HEK293T (cell line): ENCODE results near the gene LZTS3.

Source experiments
- CTCF ChIA-PET: fragments of 350-600 bp; formaldehyde crosslinking; extraction: SDS; loops from one replicate; lab custom pipeline; 2021; ENCODE audit warnings: antibody characterized with exemption, inconsistent platforms; lab: Yijun Ruan, JAX
- POLR2A ChIA-PET: fragments of 350-600 bp; formaldehyde crosslinking; extraction: SDS; loops from one replicate; lab custom pipeline; 2020; ENCODE audit warnings: antibody characterized with exemption, inconsistent platforms; lab: Yijun Ruan, JAX
- DNase-seq: peaks from one replicate; pipeline ENCODE4 v3.0.0; 2012; ENCODE audit warnings: mixed read lengths; ENCODE audit errors: extremely low spot score
- ARNT ChIP-seq: fragments of 450-650 bp; IDR thresholded peaks from 2 replicates; pipeline ENCODE4 v1.6.1; 2017; ENCODE audit warnings: mild to moderate bottlenecking
- BHLHE40 ChIP-seq: fragments of 450-650 bp; IDR thresholded peaks from 2 replicates; pipeline ENCODE4 v1.6.1; 2016; ENCODE audit warnings: mild to moderate bottlenecking, moderate library complexity, borderline replicate concordance
- CTBP1 ChIP-seq: fragments of 450-650 bp; IDR thresholded peaks from 2 replicates; pipeline ENCODE4 v1.6.1; 2016; ENCODE audit warnings: borderline replicate concordance
- ELF4 ChIP-seq: fragments of 450-650 bp; IDR thresholded peaks from 2 replicates; pipeline ENCODE4 v1.6.1; 2017; ENCODE audit warnings: antibody characterized with exemption
- FOXA1 ChIP-seq: fragments of 450-650 bp; IDR thresholded peaks from 2 replicates; pipeline ENCODE4 v1.6.1; 2016; ENCODE audit warnings: mild to moderate bottlenecking
- FOXK2 ChIP-seq: fragments of 450-650 bp; IDR thresholded peaks from 2 replicates; pipeline ENCODE4 v1.6.1; 2016; ENCODE audit warnings: mild to moderate bottlenecking
- FOXM1 ChIP-seq: fragments of 450-650 bp; IDR thresholded peaks from 2 replicates; pipeline ENCODE4 v1.6.1; 2017; ENCODE audit warnings: mild to moderate bottlenecking, borderline replicate concordance
- HDGF ChIP-seq: fragments of 450-650 bp; IDR thresholded peaks from 2 replicates; pipeline ENCODE4 v1.6.1; 2017; ENCODE audit warnings: antibody characterized with exemption, borderline replicate concordance
- L3MBTL2 ChIP-seq: fragments of 450-650 bp; conservative IDR thresholded peaks from 2 replicates; pipeline ENCODE4 v1.6.1; 2016; ENCODE audit warnings: mild to moderate bottlenecking
- LEF1 ChIP-seq: fragments of 450-650 bp; IDR thresholded peaks from 2 replicates; pipeline ENCODE4 v1.6.1; 2017; ENCODE audit warnings: mild to moderate bottlenecking, borderline replicate concordance
- NFRKB ChIP-seq: fragments of 450-650 bp; IDR thresholded peaks from 2 replicates; pipeline ENCODE4 v1.6.1; 2016; ENCODE audit warnings: mild to moderate bottlenecking, moderate library complexity
- PKNOX1 ChIP-seq: fragments of 450-650 bp; IDR thresholded peaks from 2 replicates; pipeline ENCODE4 v1.6.1; 2016
- SUZ12 ChIP-seq: fragments of 450-650 bp; IDR thresholded peaks from 2 replicates; pipeline ENCODE4 v1.6.1; 2016; ENCODE audit warnings: mild to moderate bottlenecking
- TARDBP ChIP-seq: fragments of 450-650 bp; IDR thresholded peaks from 2 replicates; pipeline ENCODE4 v1.6.1; 2016
- ZNF384 ChIP-seq: fragments of 450-650 bp; IDR thresholded peaks from 2 replicates; pipeline ENCODE4 v1.6.1; 2016

The LZTS3 gene

DNA sequence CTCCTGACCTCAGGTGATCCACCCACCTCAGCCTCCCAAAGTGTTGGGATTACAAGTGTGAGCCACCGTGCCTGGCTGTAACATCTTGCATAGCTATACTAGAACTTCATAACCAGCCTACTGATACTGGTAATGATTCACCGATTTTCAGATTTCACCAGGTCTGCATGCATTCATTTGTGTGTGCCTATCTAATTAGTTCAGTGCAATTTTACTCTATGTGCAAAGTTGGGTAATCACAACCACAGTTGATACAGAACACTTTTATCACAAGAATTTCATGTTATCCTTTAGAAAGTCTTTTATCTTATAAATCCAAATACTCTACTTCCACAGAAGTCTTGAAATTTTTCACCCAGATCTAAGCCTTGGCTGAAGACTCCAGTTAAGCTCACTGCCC, 35.9 kb downstream of the LZTS3 start:
- ChIA-PET CTCF (interaction anchor here (0.7 kb wide), 1 partner anchor 22 kb away, joined by 3 read pairs; no protein-coding TSS in a partner anchor), POLR2A (no interaction called here)
- DNase-seq, result no peak
- no peak for TF ChIP-seq TARDBP
- TF ChIP-seq NFRKB, result no peak
- no peak for TF ChIP-seq FOXK2
- TF ChIP-seq FOXA1, result no peak
- TF ChIP-seq FOXM1, result no peak
- TF ChIP-seq CTBP1, result no peak
- TF ChIP-seq ZNF384, result no peak
- TF ChIP-seq BHLHE40, result no peak
- no peak for TF ChIP-seq ELF4
- TF ChIP-seq ARNT, result no peak
- TF ChIP-seq SUZ12, result no peak
- TF ChIP-seq LEF1, result no peak
- no peak for TF ChIP-seq PKNOX1
- TF ChIP-seq L3MBTL2, result no peak
- no peak for TF ChIP-seq HDGF

DNA sequence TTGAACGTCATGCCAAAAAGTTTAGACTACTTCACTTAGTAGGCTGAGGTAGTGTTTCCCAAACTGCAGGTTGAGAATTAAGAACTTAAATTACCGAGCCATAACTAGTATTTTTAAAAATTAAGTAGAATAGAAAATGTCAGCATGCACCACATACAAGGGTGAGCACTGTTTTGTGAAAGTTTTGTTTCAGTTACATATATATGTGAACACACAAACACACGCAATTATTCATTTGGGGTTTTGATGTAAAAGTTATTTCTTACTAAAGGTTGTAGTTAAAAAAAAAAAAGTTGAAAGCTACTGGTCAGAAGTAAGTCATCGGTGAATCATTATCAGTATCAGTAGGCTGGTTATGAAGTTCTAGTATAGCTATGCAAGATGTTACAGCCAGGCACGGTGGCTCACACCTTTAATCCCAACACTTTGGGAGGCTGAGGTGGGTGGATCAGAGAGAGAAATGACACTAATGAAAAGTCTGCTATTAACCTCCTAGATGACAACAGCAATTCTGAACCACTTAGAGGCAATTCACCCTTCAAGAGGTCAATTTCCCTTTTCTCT, 37.8 kb downstream of the LZTS3 start:
- DNase-seq, result no peak
- POLR2A ChIA-PET, result no interaction called here
- TF ChIP-seq ELF4 (no peak), FOXM1 (no peak), PKNOX1 (no peak), ARNT (no peak), FOXK2 (no peak), FOXA1 (no peak), L3MBTL2 (no peak)
- CTCF ChIA-PET, result no interaction called here

GRCh38 chr20:3134151-3134550, 39.2 kb downstream of the LZTS3 start:
- ChIA-PET CTCF (no interaction called here), POLR2A (no interaction called here)
- DNase-seq, result no peak
- no peak for TF ChIP-seq LEF1
- no peak for TF ChIP-seq FOXM1
- TF ChIP-seq CTBP1, result no peak
- no peak for TF ChIP-seq L3MBTL2
- TF ChIP-seq NFRKB, result no peak
- no peak for TF ChIP-seq ELF4
- TF ChIP-seq PKNOX1, result no peak
- TF ChIP-seq FOXA1, result no peak
- TF ChIP-seq HDGF, result no peak
- TF ChIP-seq FOXK2, result no peak
- no peak for TF ChIP-seq TARDBP
- TF ChIP-seq BHLHE40, result no peak
- no peak for TF ChIP-seq SUZ12

- POLR2A ChIA-PET, result no interaction called here
- CTCF ChIA-PET, result no interaction called here
- DNase-seq, result no peak
- TF ChIP-seq CTBP1, result no peak
- TF ChIP-seq ELF4, result no peak
- TF ChIP-seq LEF1, result no peak
- TF ChIP-seq ZNF384, result no peak
- TF ChIP-seq FOXM1, result no peak
- TF ChIP-seq FOXK2, result no peak
- TF ChIP-seq L3MBTL2, result no peak
- TF ChIP-seq TARDBP, result no peak
- no peak for TF ChIP-seq PKNOX1
- no peak for TF ChIP-seq ARNT
- TF ChIP-seq HDGF, result no peak
- no peak for TF ChIP-seq NFRKB
Measured at GRCh38 chr20:3133155-3133554, 40.2 kb downstream of the LZTS3 start.

DNA sequence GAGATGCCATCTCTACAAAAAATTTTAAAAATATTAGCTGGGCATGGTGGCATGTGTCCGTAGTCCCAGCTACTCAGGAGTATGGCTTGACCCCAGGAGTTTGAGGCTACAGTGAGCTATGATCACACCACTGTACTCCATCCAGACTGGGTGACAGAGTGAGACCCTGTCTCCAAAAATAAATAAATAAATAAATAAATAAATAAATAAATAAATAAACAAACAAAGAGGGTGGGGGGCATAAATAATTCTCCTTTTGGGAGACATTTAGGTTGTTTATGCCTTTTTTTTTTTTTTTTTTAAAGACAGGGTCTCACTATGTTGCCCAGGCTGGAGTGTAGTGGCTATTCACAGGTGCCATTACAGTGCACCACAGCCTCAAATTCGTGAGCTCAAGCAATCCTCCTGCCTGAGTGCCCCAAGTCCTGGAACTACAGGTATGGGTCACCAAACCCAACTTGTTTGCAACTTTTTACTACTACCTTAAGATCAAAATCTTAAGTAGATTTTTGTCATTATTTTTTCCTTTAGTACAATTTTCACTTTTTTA, 43.2 kb downstream of the LZTS3 start:
- CTCF ChIA-PET, result no interaction called here
- TF ChIP-seq ELF4 (no peak), SUZ12 (no peak), FOXA1 (no peak)
- POLR2A ChIA-PET, result no interaction called here
- no peak for DNase-seq

DNA sequence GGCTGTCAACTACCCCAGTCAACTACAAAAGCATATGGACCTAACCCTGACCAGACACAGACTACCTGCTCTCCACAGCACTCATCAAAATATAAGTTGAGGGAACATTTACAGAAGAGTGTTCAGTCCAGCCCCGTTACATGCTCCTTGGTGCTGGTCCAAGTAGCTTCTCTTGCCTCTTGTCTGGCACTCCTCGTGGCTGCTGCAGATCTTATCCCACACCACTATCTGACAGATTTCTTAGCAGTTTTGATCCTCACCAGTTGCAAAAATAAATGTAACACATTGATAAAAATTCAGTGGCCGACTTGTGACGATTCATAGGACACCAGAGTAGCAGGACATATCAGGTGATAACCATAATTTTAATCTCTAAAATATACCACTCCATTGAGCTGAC, 44.3 kb downstream of the LZTS3 start:
- no peak for DNase-seq
- no peak for TF ChIP-seq SUZ12
- no peak for TF ChIP-seq FOXK2
- TF ChIP-seq CTBP1, result no peak
- TF ChIP-seq ELF4, result no peak
- TF ChIP-seq BHLHE40, result no peak
- TF ChIP-seq HDGF, result no peak
- no peak for TF ChIP-seq LEF1
- TF ChIP-seq PKNOX1, result no peak
- TF ChIP-seq FOXM1, result no peak
- no peak for TF ChIP-seq L3MBTL2
- TF ChIP-seq NFRKB, result no peak
- no peak for TF ChIP-seq TARDBP
- no peak for TF ChIP-seq ZNF384
- ChIA-PET POLR2A (no interaction called here), CTCF (interaction anchor here (1.0 kb wide), 1 partner anchor 121 kb away, joined by 3 read pairs; no protein-coding TSS in a partner anchor)
